Adrenal gland (tissue), 12 donors: Measurements from ENCODE around the gene SIT1. TPM values are rescaled to one million over a fixed set of nuclear protein-coding genes. Genes with fewer than 3 reads are reported as not detected.

Source experiments
- DNase-seq, 7 donors: peaks; one replicate each; pipeline ENCODE4 v3.0.0-alpha.2; 2019 to 2020
- H3K27ac ChIP-seq, 5 donors: fragments of 200-600 bp; sonication (generic) in 4 of 5; 1 replicate in 3 of 5; 2 replicates in 2 of 5; pipeline versions ENCODE4 v1.5.1 to v1.8.0; 2016 to 2020; ENCODE audit warnings: mild to moderate bottlenecking in 1 of 5
- H3K27me3 ChIP-seq: fragments of 200-600 bp; 2 replicates; pipeline ENCODE4 v1.8.0; 2021
- H3K36me3 ChIP-seq, 2 donors: fragments of 200-600 bp; replicated peaks in 1 of 2; 1 replicate in 1 of 2; 2 replicates in 1 of 2; pipeline versions ENCODE4 v1.5.1 to v1.8.0; 2018 to 2022
- H3K4me1 ChIP-seq, 2 donors: fragments of 200-600 bp; replicated peaks in 1 of 2; 1 replicate in 1 of 2; 2 replicates in 1 of 2; pipeline versions ENCODE4 v1.5.1 to v1.8.0; 2018 to 2021
- H3K4me3 ChIP-seq, 4 donors: fragments of 200-600 bp; sonication (generic) in 3 of 4; one replicate each; pipeline ENCODE4 v1.5.1; 2016 to 2018
- H3K9me3 ChIP-seq, 3 donors: fragments of 200-600 bp; sonication (generic) in 1 of 3; replicated peaks in 1 of 3; 1 replicate in 2 of 3; 2 replicates in 1 of 3; pipeline versions ENCODE4 v1.5.1 to v1.8.0; 2016 to 2021
- POLR2A ChIP-seq, 2 donors: fragments of 450-650 bp; IDR thresholded peaks; one replicate each; pipeline ENCODE4 v1.6.1; 2017; ENCODE audit warnings: antibody characterized with exemption in 2 of 2, mild to moderate bottlenecking in 2 of 2, moderate library complexity in 1 of 2
- WGBS, 4 donors: extraction: QIAGEN DNeasy Blood & Tissue Kit in 2 of 4; methylation state at CpG; one replicate each; pipeline versions ENCODE4 v1.1.5 to v1.1.7; 2013 to 2017; 5-methylcytosine and 5-hydroxymethylcytosine counted together
- intact Hi-C, 2 donors: fragments of 100-400 bp; cut with DNase I; formaldehyde crosslinking; loops; one replicate each; pipeline versions ENCODE4 v1.14.1 to v1.15.0; 2022 to 2023
- polyA plus RNA-seq, 3 donors: library from polyadenylated mRNA; stranded (reverse); fragments of 200-250 nt in 2 of 3; fragments of 350-450 nt in 1 of 3; fragmentation: Illumina TruSeq in 1 of 3; extraction: RNeasy Lipid Tissue Mini Kit (QIAGEN cat#74804) in 1 of 3; gene quantifications; one replicate each; pipeline ENCODE4 v1.2.3, GENCODE V29; 2013 to 2014
- total RNA-seq, 9 donors: library from RNA; depleted of rRNA in 4 of 9; stranded (reverse); fragments of >200 nt in 4 of 9; fragments of 120-200 nt in 1 of 9; fragmentation: NEBNext Ultra II Directional in 1 of 9; extraction: Animal tissue kit (Norgen Biotek cat#: 25700) in 1 of 9; gene quantifications; one replicate each; pipeline versions ENCODE4 v1.1.0 to v1.2.4, GENCODE V29; 2013 to 2023
- TF ChIP-seq, protein P1 (sequence below), 6 experiments: fragments of 450-650 bp in 4 of 6; fragments of 200-600 bp in 2 of 6; sonication (generic) in 1 of 6; IDR thresholded peaks; 1 replicate in 5 of 6; 2 replicates in 1 of 6; pipeline versions ENCODE4 v1.5.1 to v1.8.0; 2016 to 2021; ENCODE audit warnings: antibody characterized with exemption in 6 of 6, mild to moderate bottlenecking in 2 of 6, moderate library complexity in 1 of 6
- donor health status: healthy with polysubstance abuse.
- donor health status: Bipolar disorder and iron deficiency.
- donor health status: DM: yes; HTN: yes; CAD: no.
- donor health status: DM: no; HTN: no; CAD: no.
- donor health status: DM: no; HTN: no; CAD: no.
- donor health status: DM: yes; HTN: yes; CAD: no.

The SIT1 gene
- total and polyA plus RNA-seq, 12 donors, result 0.06 to 2.1 (median 0.83) TPM; not detected in 2

GRCh38 chr9:35666549-35666948 is 15.8 kb upstream of the SIT1 start:
- TF ChIP-seq, protein P1, sequence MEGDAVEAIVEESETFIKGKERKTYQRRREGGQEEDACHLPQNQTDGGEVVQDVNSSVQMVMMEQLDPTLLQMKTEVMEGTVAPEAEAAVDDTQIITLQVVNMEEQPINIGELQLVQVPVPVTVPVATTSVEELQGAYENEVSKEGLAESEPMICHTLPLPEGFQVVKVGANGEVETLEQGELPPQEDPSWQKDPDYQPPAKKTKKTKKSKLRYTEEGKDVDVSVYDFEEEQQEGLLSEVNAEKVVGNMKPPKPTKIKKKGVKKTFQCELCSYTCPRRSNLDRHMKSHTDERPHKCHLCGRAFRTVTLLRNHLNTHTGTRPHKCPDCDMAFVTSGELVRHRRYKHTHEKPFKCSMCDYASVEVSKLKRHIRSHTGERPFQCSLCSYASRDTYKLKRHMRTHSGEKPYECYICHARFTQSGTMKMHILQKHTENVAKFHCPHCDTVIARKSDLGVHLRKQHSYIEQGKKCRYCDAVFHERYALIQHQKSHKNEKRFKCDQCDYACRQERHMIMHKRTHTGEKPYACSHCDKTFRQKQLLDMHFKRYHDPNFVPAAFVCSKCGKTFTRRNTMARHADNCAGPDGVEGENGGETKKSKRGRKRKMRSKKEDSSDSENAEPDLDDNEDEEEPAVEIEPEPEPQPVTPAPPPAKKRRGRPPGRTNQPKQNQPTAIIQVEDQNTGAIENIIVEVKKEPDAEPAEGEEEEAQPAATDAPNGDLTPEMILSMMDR (IDR thresholded peaks at IDR 0.05), result no peak
- TF ChIP-seq POLR2A (IDR thresholded peaks at IDR 0.05), result no peak
- no peaks in the 10 kb centered on the region for H3K9me3 ChIP-seq
- no peak overlapping the region for H3K27ac ChIP-seq
- no peak for DNase-seq
- 88 to 95% (median 91%) methylated on average over 5 of the region's 5 CpGs for WGBS, 4 donors
- no peak overlapping the region for H3K4me3 ChIP-seq
- peaks cover 12 to 17% of the 10 kb centered on the region in 2 donors for H3K4me1 ChIP-seq
- H3K27me3 ChIP-seq, result no peaks in the 10 kb centered on the region
- intact Hi-C loops, result no loop called here
- no peaks in the 10 kb centered on the region for H3K36me3 ChIP-seq

DNA sequence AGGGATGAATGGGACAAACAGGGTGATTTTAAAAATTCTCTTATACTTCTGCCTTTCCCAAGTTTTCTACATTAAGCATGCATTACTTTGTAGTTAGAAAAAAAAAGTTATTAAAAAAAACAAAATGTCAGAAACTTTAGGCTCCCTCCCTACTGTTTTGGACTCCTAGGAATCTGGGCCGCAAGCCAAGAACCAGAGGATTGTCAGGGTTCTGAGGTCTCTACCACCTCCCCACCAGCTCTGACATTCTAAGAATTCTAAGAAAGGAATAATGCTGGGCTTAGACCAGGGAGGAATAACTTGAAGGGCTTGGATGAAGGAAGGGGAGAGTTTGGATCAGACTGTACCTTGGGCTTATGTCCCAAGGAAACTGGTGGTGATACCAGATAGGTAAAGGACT is 15.3 kb upstream of the SIT1 start:
- Histone ChIP-seq H3K27me3 (no peaks in the 10 kb centered on the region), H3K36me3 (no peaks in the 10 kb centered on the region), H3K27ac (no peak overlapping the region), H3K9me3 (no peaks in the 10 kb centered on the region), H3K4me1 (peaks cover 12 to 22% of the 10 kb centered on the region in 2 donors), H3K4me3 (no peak overlapping the region)
- TF ChIP-seq POLR2A (IDR thresholded peaks at IDR 0.05), result no peak
- TF ChIP-seq, protein P1 (IDR thresholded peaks at IDR 0.05), result no peak
- peak in 1 of 7 donors; percentile 33 for DNase-seq
- intact Hi-C loops, result no loop called here
- 75 to 85% (median 79%) methylated on average over 1 of the region's 1 CpG for WGBS, 4 donors

DNA sequence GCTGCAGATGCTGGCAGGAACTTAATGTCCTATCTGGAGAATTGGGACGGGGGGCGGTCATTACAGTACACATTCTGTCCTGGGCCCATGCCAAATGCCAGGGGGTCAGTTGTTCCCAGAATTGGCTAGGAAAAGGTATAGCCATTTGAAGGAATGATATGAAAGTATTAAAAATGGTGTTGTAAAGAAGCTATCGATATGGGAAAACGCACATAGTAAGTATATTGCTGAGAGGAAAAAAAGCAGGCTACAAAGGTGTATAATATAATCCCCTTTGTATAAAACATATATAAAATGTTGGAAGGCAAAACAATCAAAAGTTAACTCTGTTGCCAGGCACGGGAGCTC is 14.7 kb upstream of the SIT1 start:
- Histone ChIP-seq H3K4me1 (peaks cover 12 to 28% of the 10 kb centered on the region in 2 donors), H3K27me3 (no peaks in the 10 kb centered on the region), H3K4me3 (peak overlapping the region in 2 of 4 donors; percentile 47 to 64), H3K27ac (peak overlapping the region in 3 of 5 donors; percentile 20 to 46 (median 44)), H3K9me3 (no peaks in the 10 kb centered on the region), H3K36me3 (no peaks in the 10 kb centered on the region)
- WGBS, 4 donors, result 32 to 40% (median 35%) methylated on average over 5 of the region's 5 CpGs
- intact Hi-C loops, result no loop called here
- TF ChIP-seq, protein P1 (IDR thresholded peaks at IDR 0.05), result no peak
- TF ChIP-seq POLR2A (IDR thresholded peaks at IDR 0.05), result no peak
- no peak for DNase-seq

GRCh38 chr9:35664531-35665470 is 14.1 kb upstream of the SIT1 start, which contains the start of gene ARHGEF39:
Gene ARHGEF39, minus strand, starts transcription at chr9:35665195. Its CDS starts 26 bp downstream, at chr9:35665169.
- WGBS, 4 donors, result 5 to 26% (median 10%) methylated on average over 18 to 58 of the region's 58 CpGs
- TF ChIP-seq, protein P1 (IDR thresholded peaks at IDR 0.05), result peak in 2 of 6 experiments; percentile 4 to 19
- TF ChIP-seq POLR2A (IDR thresholded peaks at IDR 0.05), result peak; percentile 35 to 36
- Histone ChIP-seq H3K4me3 (peak within 1 kb of the TSS in 2 of 4 donors; percentile 47 to 64), H3K36me3 (peaks cover 0 to 3% of the 10 kb centered on the region in 2 donors), H3K9me3 (no peaks in the 10 kb centered on the region), H3K27ac (peak within 1 kb of the TSS in 3 of 5 donors; percentile 20 to 46 (median 44)), H3K27me3 (no peaks in the 10 kb centered on the region), H3K4me1 (peaks cover 12 to 30% of the 10 kb centered on the region in 2 donors)
- intact Hi-C loops, result loop anchor here in 1 of 2 donors (5.0 kb wide), 2 partner anchors 32 to 68 kb away; partner anchors contain the start of genes CREB3 and TLN1
- peak; percentile 79 to 91 (median 84) for DNase-seq
